Adipocyte (in vitro differentiated cells): ENCODE measurements around the gene DNAJC7.
A peak's percentile ranks its signal among the peaks of the same experiment; 100 is the strongest.

ENCODE experiments used
- DNase-seq: peaks from one replicate; pipeline ENCODE4 v3.0.0-alpha.2; 2015; ENCODE audit warnings: low read depth
- H3K27me3 ChIP-seq: replicated peaks from 2 replicates; pipeline ENCODE4 v1.7.0; 2013; ENCODE audit warnings: mild to moderate bottlenecking, low read length, moderate library complexity; ENCODE audit not compliant: control insufficient read depth, insufficient read depth
- H3K36me3 ChIP-seq: 2 replicates; pipeline ENCODE4 v1.7.0; 2013; ENCODE audit warnings: low read length, mild to moderate bottlenecking, moderate library complexity; ENCODE audit not compliant: control insufficient read depth, insufficient read depth, severe bottlenecking
- H3K4me1 ChIP-seq: 2 replicates; pipeline ENCODE4 v1.7.0; 2013; ENCODE audit warnings: mild to moderate bottlenecking, low read length, moderate library complexity; ENCODE audit not compliant: control insufficient read depth, insufficient read depth
- H3K4me3 ChIP-seq: 2 replicates; pipeline ENCODE4 v1.7.0; 2013; ENCODE audit warnings: mild to moderate bottlenecking, low read length, moderate library complexity
- H3K9ac ChIP-seq: 2 replicates; pipeline ENCODE4 v1.7.0; 2013; ENCODE audit warnings: mild to moderate bottlenecking, low read length, moderate library complexity
- H3K9me3 ChIP-seq: 2 replicates; pipeline ENCODE4 v1.7.0; 2013; ENCODE audit warnings: mild to moderate bottlenecking, low read length, moderate library complexity; ENCODE audit not compliant: control insufficient read depth

DNAJC7 gene

DNA sequence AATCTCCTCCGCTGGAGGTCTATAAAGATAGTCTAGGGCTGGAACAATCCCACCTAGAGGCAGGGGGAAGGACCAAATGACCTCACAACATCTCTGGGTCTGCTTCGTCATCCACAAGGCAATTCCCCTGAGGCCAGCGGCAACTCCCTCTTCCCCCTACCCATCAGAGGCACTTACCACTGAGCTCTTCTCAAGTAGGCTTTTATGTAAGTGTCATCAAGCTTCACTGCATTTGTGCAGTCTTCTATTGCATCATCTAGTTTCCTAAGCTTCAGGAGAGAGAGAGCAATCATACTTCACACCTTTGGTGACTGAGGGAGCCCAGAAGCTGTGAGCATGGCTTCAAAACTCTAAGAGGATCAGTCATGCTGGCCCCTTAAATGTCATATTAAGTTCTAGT is 29.6 kb downstream of the DNAJC7 start:
- no peaks in the 10 kb centered on the region for H3K27me3 ChIP-seq
- H3K4me1 ChIP-seq = peaks cover 28% of the 10 kb centered on the region
- DNase-seq = no peak
- no peak overlapping the region for H3K9ac ChIP-seq
- no peak overlapping the region for H3K4me3 ChIP-seq
- peaks cover 93% of the 10 kb centered on the region for H3K36me3 ChIP-seq
- H3K9me3 ChIP-seq = no peaks in the 10 kb centered on the region

DNA sequence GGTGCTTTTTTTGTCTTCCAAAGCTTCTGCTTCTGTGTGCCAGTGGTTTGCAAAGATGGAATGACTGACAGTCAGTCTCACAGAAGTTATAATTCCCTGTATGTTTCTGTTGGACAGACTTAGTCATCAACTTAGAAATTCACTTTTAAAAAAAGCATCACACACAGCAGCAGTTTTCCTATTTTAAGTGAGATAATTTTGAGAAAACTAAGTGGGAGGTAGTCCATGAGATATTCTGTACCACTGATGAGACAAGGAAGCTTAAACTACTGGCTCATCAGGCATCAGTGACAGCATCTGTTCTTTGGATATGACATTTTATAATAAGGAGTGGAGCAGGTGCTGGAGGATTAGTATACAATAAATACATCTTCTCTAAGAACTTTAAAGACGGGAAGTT is 30.6 kb downstream of the DNAJC7 start:
- peaks cover 93% of the 10 kb centered on the region for H3K36me3 ChIP-seq
- no peak overlapping the region for H3K4me3 ChIP-seq
- no peaks in the 10 kb centered on the region for H3K9me3 ChIP-seq
- no peak for DNase-seq
- H3K27me3 ChIP-seq = no peaks in the 10 kb centered on the region
- no peak overlapping the region for H3K9ac ChIP-seq
- H3K4me1 ChIP-seq = peaks cover 25% of the 10 kb centered on the region

DNA sequence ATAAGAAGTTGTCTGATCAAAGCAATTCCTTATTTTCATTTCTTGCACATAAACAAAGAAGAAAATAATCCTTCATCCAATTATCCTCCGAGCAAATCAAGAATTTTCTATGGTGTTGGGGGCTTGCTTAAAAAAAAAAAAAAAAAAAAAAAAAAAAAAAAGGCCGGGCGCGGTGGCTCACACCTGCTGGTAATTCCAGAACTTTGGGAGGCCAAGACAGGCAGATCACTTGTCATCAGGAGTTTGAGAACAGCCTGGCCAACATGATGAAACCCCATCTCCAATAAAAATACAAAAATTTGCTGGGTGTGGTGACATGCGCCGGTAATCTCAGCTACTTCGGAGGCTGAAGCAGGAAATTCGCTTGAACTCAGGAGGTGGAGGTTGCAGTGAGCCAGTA is 31.3 kb downstream of the DNAJC7 start:
- H3K36me3 ChIP-seq = peaks cover 93% of the 10 kb centered on the region
- peaks cover 23% of the 10 kb centered on the region for H3K4me1 ChIP-seq
- no peaks in the 10 kb centered on the region for H3K27me3 ChIP-seq
- DNase-seq = no peak
- no peak overlapping the region for H3K9ac ChIP-seq
- H3K9me3 ChIP-seq = no peaks in the 10 kb centered on the region
- H3K4me3 ChIP-seq = no peak overlapping the region

- Histone ChIP-seq H3K9me3 (no peaks in the 10 kb centered on the region), H3K36me3 (peaks cover 89% of the 10 kb centered on the region), H3K4me1 (peaks cover 13% of the 10 kb centered on the region), H3K27me3 (no peaks in the 10 kb centered on the region), H3K9ac (no peak overlapping the region), H3K4me3 (no peak overlapping the region)
- no peak for DNase-seq
Observed at GRCh38 chr17:41984454-41984853, 32.8 kb downstream of the DNAJC7 start.

- Histone ChIP-seq H3K4me3 (no peak overlapping the region), H3K4me1 (peaks cover 8% of the 10 kb centered on the region), H3K27me3 (no peaks in the 10 kb centered on the region), H3K9ac (no peak overlapping the region), H3K36me3 (peaks cover 83% of the 10 kb centered on the region), H3K9me3 (no peaks in the 10 kb centered on the region)
- no peak for DNase-seq
Observed at GRCh38 chr17:41982026-41982760, 35.0 kb downstream of the DNAJC7 start.

- Histone ChIP-seq H3K36me3 (peaks cover 86% of the 10 kb centered on the region), H3K27me3 (no peaks in the 10 kb centered on the region), H3K9ac (no peak overlapping the region), H3K4me1 (peaks cover 33% of the 10 kb centered on the region), H3K4me3 (no peak overlapping the region), H3K9me3 (no peaks in the 10 kb centered on the region)
- DNase-seq = no peak
Observed at GRCh38 chr17:41977991-41978390, 39.2 kb downstream of the DNAJC7 start.

GRCh38 chr17:41976142-41976768 is 41.0 kb downstream of the DNAJC7 start:
- DNase-seq = no peak
- Histone ChIP-seq H3K9ac (peak overlapping the region; percentile 76), H3K27me3 (no peaks in the 10 kb centered on the region), H3K9me3 (no peaks in the 10 kb centered on the region), H3K36me3 (peaks cover 85% of the 10 kb centered on the region), H3K4me3 (peak overlapping the region; percentile 57), H3K4me1 (peaks cover 33% of the 10 kb centered on the region)

DNA sequence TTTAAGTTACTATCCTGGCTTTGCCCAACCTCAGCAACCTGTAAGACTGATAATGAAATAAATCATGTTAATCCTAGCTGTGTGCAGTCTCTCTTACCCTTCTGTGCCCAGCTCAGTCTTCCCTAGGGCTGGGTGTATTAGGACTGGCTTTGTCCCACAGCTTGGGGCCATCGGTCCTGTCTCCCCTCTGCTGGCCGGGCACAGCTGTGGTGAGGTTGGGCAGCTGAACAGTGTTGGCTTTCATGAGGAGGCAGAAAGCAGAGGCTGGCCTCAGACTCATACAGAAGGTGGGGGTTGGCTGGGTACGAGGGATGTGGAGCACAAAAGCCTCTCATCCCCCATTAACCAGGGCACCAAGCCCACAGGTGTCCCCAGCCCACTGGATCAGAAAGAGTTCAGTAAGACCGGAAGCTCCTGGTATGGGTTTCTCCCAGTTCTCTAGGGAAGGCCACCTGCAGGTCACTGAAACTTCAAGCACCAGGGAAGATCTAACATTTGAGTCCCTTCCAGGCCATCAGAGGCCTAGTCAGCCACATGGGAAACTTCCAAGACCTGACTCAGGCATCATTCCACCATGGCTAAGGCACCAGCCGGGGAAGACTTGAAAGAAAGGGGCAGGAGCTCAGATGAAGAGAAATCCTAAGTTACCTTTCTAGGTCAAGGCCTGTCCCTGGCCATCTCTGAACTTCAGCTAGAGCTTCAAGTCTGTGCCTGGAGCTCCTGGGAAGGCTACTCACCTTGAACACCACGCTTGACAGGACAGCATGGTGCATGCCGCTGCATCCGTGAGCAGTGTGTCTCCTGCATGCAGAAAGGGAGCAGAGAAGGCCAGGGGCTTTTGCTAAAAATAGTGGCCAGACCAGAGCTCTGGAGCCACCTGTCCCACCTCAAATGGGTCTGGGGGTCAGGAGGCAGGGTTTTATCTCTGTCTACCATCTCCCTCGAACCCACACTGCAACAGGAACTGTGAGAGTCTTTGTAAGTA is 41.8 kb downstream of the DNAJC7 start:
- Histone ChIP-seq H3K27me3 (no peaks in the 10 kb centered on the region), H3K9me3 (no peaks in the 10 kb centered on the region), H3K36me3 (peaks cover 83% of the 10 kb centered on the region), H3K9ac (peak overlapping the region; percentile 31), H3K4me3 (no peak overlapping the region), H3K4me1 (peaks cover 33% of the 10 kb centered on the region)
- DNase-seq = no peak

GRCh38 chr17:41974658-41975057 is 42.6 kb downstream of the DNAJC7 start:
- Histone ChIP-seq H3K9me3 (no peaks in the 10 kb centered on the region), H3K9ac (peak overlapping the region; percentile 21), H3K27me3 (no peaks in the 10 kb centered on the region), H3K4me1 (peaks cover 35% of the 10 kb centered on the region), H3K36me3 (peaks cover 80% of the 10 kb centered on the region), H3K4me3 (no peak overlapping the region)
- no peak for DNase-seq

- peaks cover 35% of the 10 kb centered on the region for H3K4me1 ChIP-seq
- no peak overlapping the region for H3K9ac ChIP-seq
- H3K9me3 ChIP-seq = no peaks in the 10 kb centered on the region
- no peaks in the 10 kb centered on the region for H3K27me3 ChIP-seq
- H3K4me3 ChIP-seq = no peak overlapping the region
- no peak for DNase-seq
- peaks cover 80% of the 10 kb centered on the region for H3K36me3 ChIP-seq
Observed at GRCh38 chr17:41974031-41974430, 43.2 kb downstream of the DNAJC7 start.

DNA sequence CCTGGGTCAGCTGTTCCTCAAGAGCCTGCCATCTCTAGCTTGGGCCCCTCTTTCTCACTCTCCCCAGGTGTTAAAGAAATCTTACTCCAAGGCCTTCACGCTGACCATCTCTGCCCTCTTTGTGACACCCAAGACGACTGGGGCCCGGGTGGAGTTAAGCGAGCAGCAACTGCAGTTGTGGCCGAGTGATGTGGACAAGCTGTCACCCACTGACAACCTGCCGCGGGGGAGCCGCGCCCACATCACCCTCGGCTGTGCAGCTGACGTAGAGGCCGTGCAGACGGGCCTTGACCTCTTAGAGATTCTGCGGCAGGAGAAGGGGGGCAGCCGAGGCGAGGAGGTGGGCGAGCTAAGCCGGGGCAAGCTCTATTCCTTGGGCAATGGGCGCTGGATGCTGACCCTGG is 43.8 kb downstream of the DNAJC7 start:
- no peaks in the 10 kb centered on the region for H3K27me3 ChIP-seq
- peaks cover 38% of the 10 kb centered on the region for H3K4me1 ChIP-seq
- peak overlapping the region; percentile 28 for H3K9ac ChIP-seq
- H3K36me3 ChIP-seq = peaks cover 83% of the 10 kb centered on the region
- no peak for DNase-seq
- no peak overlapping the region for H3K4me3 ChIP-seq
- H3K9me3 ChIP-seq = no peaks in the 10 kb centered on the region
